Astrocyte (in vitro differentiated cells and primary cell): ENCODE results near the gene MOSMO.

Experiments used
- CTCF ChIP-seq: IDR thresholded peaks from 2 replicates; pipeline ENCODE4 v1.5.1; 2011; ENCODE audit warnings: low read depth, mild to moderate bottlenecking, inconsistent platforms, low read length, moderate library complexity; ENCODE audit not compliant: insufficient read depth
- EZH2 ChIP-seq: IDR thresholded peaks from 2 replicates; pipeline ENCODE4 v1.6.1; 2012; ENCODE audit warnings: mild to moderate bottlenecking, low read length, inconsistent platforms; ENCODE audit not compliant: insufficient read depth

GRCh38 chr16:22091721-22092120 lies 83.8 kb downstream of the MOSMO start:
- TF ChIP-seq CTCF (no peak), EZH2 (no peak)
